SJSA1 (cell line): ENCODE measurements around the gene MUC5B. TPM values are rescaled to one million over a fixed set of nuclear protein-coding genes. Genes with fewer than 3 reads are reported as not detected.

Source experiments
- DNase-seq, 2 experiments: peaks; one replicate each; pipeline ENCODE4 v3.0.0-alpha.2; 2015 to 2020; ENCODE audit warnings: low spot score in 2 of 2, low read depth in 1 of 2
- H3K27ac ChIP-seq: fragments of 250-450 bp; sonication (Bioruptor Pico); 2 replicates; pipeline ENCODE4 v1.5.1; 2020; ENCODE audit warnings: mild to moderate bottlenecking, moderate library complexity
- H3K27me3 ChIP-seq: fragments of 250-450 bp; sonication (Bioruptor Pico); replicated peaks from 2 replicates; pipeline ENCODE4 v1.5.1; 2020; ENCODE audit warnings: mild to moderate bottlenecking, moderate library complexity
- H3K36me3 ChIP-seq: fragments of 250-450 bp; sonication (Bioruptor Pico); 2 replicates; pipeline ENCODE4 v1.5.1; 2020; ENCODE audit warnings: mild to moderate bottlenecking
- H3K4me1 ChIP-seq: fragments of 250-450 bp; sonication (Bioruptor Pico); replicated peaks from 2 replicates; pipeline ENCODE4 v1.6.1; 2021; ENCODE audit warnings: mild to moderate bottlenecking
- H3K4me3 ChIP-seq: fragments of 250-450 bp; sonication (Bioruptor Pico); 2 replicates; pipeline ENCODE4 v1.5.1; 2020; ENCODE audit warnings: mild to moderate bottlenecking
- H3K9me3 ChIP-seq: fragments of 250-450 bp; sonication (Bioruptor Pico); replicated peaks from 2 replicates; pipeline ENCODE4 v1.5.1; 2020; ENCODE audit warnings: mild to moderate bottlenecking
- total RNA-seq: library from RNA; depleted of rRNA; stranded (reverse); fragments of >200 nt; shearing (Covaris generic); gene quantifications from 2 replicates; pipeline ENCODE4 v1.2.3, GENCODE V29; 2014

Gene MUC5B
- total RNA-seq, 1 experiment from 2014 or later, result not detected

- DNase-seq, result no peak
- H3K4me3 ChIP-seq, result no peak overlapping the region
- peaks cover 4% of the 10 kb centered on the region for H3K36me3 ChIP-seq
- no peak overlapping the region for H3K27ac ChIP-seq
- H3K9me3 ChIP-seq, result no peaks in the 10 kb centered on the region
- no peaks in the 10 kb centered on the region for H3K27me3 ChIP-seq
- no peaks in the 10 kb centered on the region for H3K4me1 ChIP-seq
These were observed 68.6 kb downstream of the MUC5B start for GRCh38 chr11:1291295-1292017.

- no peak overlapping the region for H3K4me3 ChIP-seq
- no peak for DNase-seq
- H3K36me3 ChIP-seq, result peaks cover 4% of the 10 kb centered on the region
- no peaks in the 10 kb centered on the region for H3K27me3 ChIP-seq
- H3K9me3 ChIP-seq, result no peaks in the 10 kb centered on the region
- no peaks in the 10 kb centered on the region for H3K4me1 ChIP-seq
- H3K27ac ChIP-seq, result no peak overlapping the region
These were observed 69.3 kb downstream of the MUC5B start for GRCh38 chr11:1292018-1292643.

- H3K9me3 ChIP-seq, result no peaks in the 10 kb centered on the region
- no peak overlapping the region for H3K27ac ChIP-seq
- H3K36me3 ChIP-seq, result peaks cover 4% of the 10 kb centered on the region
- H3K27me3 ChIP-seq, result no peaks in the 10 kb centered on the region
- no peak for DNase-seq
- H3K4me1 ChIP-seq, result no peaks in the 10 kb centered on the region
- no peak overlapping the region for H3K4me3 ChIP-seq
These were observed 70.1 kb downstream of the MUC5B start for GRCh38 chr11:1292644-1293618.

GRCh38 chr11:1293619-1294015 lies 70.8 kb downstream of the MUC5B start:
- Histone ChIP-seq H3K27me3 (no peaks in the 10 kb centered on the region), H3K27ac (no peak overlapping the region)

GRCh38 chr11:1295086-1295485 lies 72.2 kb downstream of the MUC5B start:
- H3K9me3 ChIP-seq, result no peaks in the 10 kb centered on the region
- no peaks in the 10 kb centered on the region for H3K27me3 ChIP-seq
- DNase-seq, result no peak
- no peaks in the 10 kb centered on the region for H3K36me3 ChIP-seq
- H3K4me1 ChIP-seq, result no peaks in the 10 kb centered on the region
- no peak overlapping the region for H3K27ac ChIP-seq
- H3K4me3 ChIP-seq, result no peak overlapping the region

More at GRCh38 chr11:1293619-1294015, 70.8 kb downstream of the MUC5B start:
- Histone ChIP-seq H3K36me3 (peaks cover under 1% of the 10 kb centered on the region; the same call in 1 of the 2 replicates), H3K4me3 (no peak overlapping the region), H3K9me3 (no peaks in the 10 kb centered on the region), H3K4me1 (no peaks in the 10 kb centered on the region)
- DNase-seq, result peak in 1 of 2 experiments; percentile 9

GRCh38 chr11:1295591-1295990 lies 72.7 kb downstream of the MUC5B start:
- Histone ChIP-seq H3K4me3 (no peak overlapping the region), H3K9me3 (no peaks in the 10 kb centered on the region), H3K4me1 (no peaks in the 10 kb centered on the region), H3K27ac (no peak overlapping the region), H3K36me3 (no peaks in the 10 kb centered on the region), H3K27me3 (no peaks in the 10 kb centered on the region)
- no peak for DNase-seq

- H3K4me3 ChIP-seq, result no peak overlapping the region
- no peaks in the 10 kb centered on the region for H3K9me3 ChIP-seq
- no peaks in the 10 kb centered on the region for H3K27me3 ChIP-seq
- no peak overlapping the region for H3K27ac ChIP-seq
- no peak for DNase-seq
- no peaks in the 10 kb centered on the region for H3K4me1 ChIP-seq
- H3K36me3 ChIP-seq, result no peaks in the 10 kb centered on the region
These were observed 73.4 kb downstream of the MUC5B start for GRCh38 chr11:1296287-1296686.

GRCh38 chr11:1297011-1297575 lies 74.2 kb downstream of the MUC5B start:
- Histone ChIP-seq H3K36me3 (no peaks in the 10 kb centered on the region), H3K27me3 (no peaks in the 10 kb centered on the region), H3K4me1 (no peaks in the 10 kb centered on the region), H3K4me3 (no peak overlapping the region), H3K27ac (no peak overlapping the region), H3K9me3 (no peaks in the 10 kb centered on the region)
- no peak for DNase-seq

- Histone ChIP-seq H3K4me3 (no peak overlapping the region), H3K27me3 (no peaks in the 10 kb centered on the region), H3K27ac (no peak overlapping the region), H3K36me3 (no peaks in the 10 kb centered on the region), H3K4me1 (no peaks in the 10 kb centered on the region), H3K9me3 (no peaks in the 10 kb centered on the region)
- DNase-seq, result no peak
These were observed 75.0 kb downstream of the MUC5B start for GRCh38 chr11:1297576-1298473.

- no peaks in the 10 kb centered on the region for H3K27me3 ChIP-seq
- H3K4me3 ChIP-seq, result no peak overlapping the region
- DNase-seq, result no peak
- no peaks in the 10 kb centered on the region for H3K4me1 ChIP-seq
- H3K9me3 ChIP-seq, result no peaks in the 10 kb centered on the region
- H3K27ac ChIP-seq, result no peak overlapping the region
- H3K36me3 ChIP-seq, result no peaks in the 10 kb centered on the region
These were observed 76.0 kb downstream of the MUC5B start for GRCh38 chr11:1298695-1299492.

GRCh38 chr11:1299621-1300020 lies 76.8 kb downstream of the MUC5B start:
- H3K9me3 ChIP-seq, result no peaks in the 10 kb centered on the region
- no peak overlapping the region for H3K27ac ChIP-seq
- no peaks in the 10 kb centered on the region for H3K27me3 ChIP-seq
- no peaks in the 10 kb centered on the region for H3K36me3 ChIP-seq
- no peaks in the 10 kb centered on the region for H3K4me1 ChIP-seq
- no peak for DNase-seq
- H3K4me3 ChIP-seq, result no peak overlapping the region

- no peak overlapping the region for H3K4me3 ChIP-seq
- H3K9me3 ChIP-seq, result no peaks in the 10 kb centered on the region
- H3K36me3 ChIP-seq, result no peaks in the 10 kb centered on the region
- no peaks in the 10 kb centered on the region for H3K27me3 ChIP-seq
- DNase-seq, result no peak
- no peaks in the 10 kb centered on the region for H3K4me1 ChIP-seq
- no peak overlapping the region for H3K27ac ChIP-seq
These were observed 77.3 kb downstream of the MUC5B start for GRCh38 chr11:1300121-1300520.
